Panc1 (cell line): ENCODE measurements around the gene MRPS33. TPM values are rescaled to one million over a fixed set of nuclear protein-coding genes. Genes with fewer than 3 reads are reported as not detected.

Experiments used
- ATAC-seq: fragments of 200-7000 bp; cut with Tn5 transposase; 2 replicates; pipeline ENCODE4 v1.9.1; 2020; ENCODE audit warnings: mild to moderate bottlenecking, moderate library complexity
- BruUV-seq: library from RNA; stranded (reverse); fragments of 400-500 nt; replicated peaks from 2 replicates; lab custom pipeline; 2021; lab: Mats Ljungman, UMichigan
- CTCF ChIA-PET: fragments of 300-600 bp; sonication (Branson Sonifier 250); formaldehyde crosslinking; loops from one replicate; lab custom pipeline; 2022; ENCODE audit warnings: antibody characterized with exemption; lab: Charles Lee
- POLR2A ChIA-PET: fragments of 300-600 bp; sonication (Branson Sonifier 250); formaldehyde crosslinking; loops from one replicate; lab custom pipeline; 2022; ENCODE audit warnings: antibody characterized with exemption; lab: Charles Lee
- DNase-seq: peaks from one replicate; pipeline ENCODE4 v3.0.0-alpha.2; 2010; ENCODE audit warnings: low read depth, low spot score
- H3K27ac ChIP-seq: 2 replicates; pipeline ENCODE4 v1.5.1; 2011; ENCODE audit warnings: mild to moderate bottlenecking, low read length, inconsistent platforms
- H3K27me3 ChIP-seq: fragments of 200-500 bp; sonication (Bioruptor generic); 2 replicates; pipeline ENCODE4 v1.6.0; 2014; ENCODE audit warnings: low read length, inconsistent platforms; ENCODE audit not compliant: control insufficient read depth, insufficient read depth
- H3K36me3 ChIP-seq: fragments of 200-500 bp; sonication (Bioruptor generic); 2 replicates; pipeline ENCODE4 v1.5.1; 2014; ENCODE audit warnings: inconsistent platforms, mild to moderate bottlenecking, low read length, moderate library complexity; ENCODE audit not compliant: control insufficient read depth, insufficient read depth
- H3K4me1 ChIP-seq: 2 replicates; pipeline ENCODE4 v1.5.1; 2011; ENCODE audit warnings: inconsistent platforms, mild to moderate bottlenecking, low read length, moderate library complexity; ENCODE audit not compliant: control insufficient read depth, insufficient read depth
- H3K4me3 ChIP-seq, 2 experiments: 2 replicates each; pipeline ENCODE4 v1.5.1; 2011 to 2012; ENCODE audit warnings: low read depth in 2 of 2, low read length in 2 of 2, mild to moderate bottlenecking in 2 of 2, inconsistent platforms in 1 of 2, moderate library complexity in 1 of 2
- H3K9me3 ChIP-seq: fragments of 200-500 bp; sonication (Bioruptor generic); 2 replicates; pipeline ENCODE4 v1.5.1; 2014; ENCODE audit warnings: low read depth, mild to moderate bottlenecking, inconsistent platforms, low read length, moderate library complexity; ENCODE audit not compliant: control insufficient read depth, insufficient read depth
- CTCF ChIP-seq: fragments of 450-650 bp; IDR thresholded peaks from 2 replicates; pipeline ENCODE4 v1.5.1; 2017; ENCODE audit warnings: mild to moderate bottlenecking
- POLR2AphosphoS5 ChIP-seq: IDR thresholded peaks from 2 replicates; pipeline ENCODE4 v1.6.1; 2012; ENCODE audit warnings: mild to moderate bottlenecking, low read depth, low read length, moderate library complexity
- REST ChIP-seq, 2 experiments: IDR thresholded peaks; 2 replicates each; pipeline ENCODE4 v1.6.1; 2011 to 2012; ENCODE audit warnings: low read depth in 2 of 2, control low read depth in 1 of 2, low read length in 1 of 2, mild to moderate bottlenecking in 1 of 2, moderate library complexity in 1 of 2; ENCODE audit not compliant: insufficient read depth in 1 of 2
- SIN3A ChIP-seq: IDR thresholded peaks from 2 replicates; pipeline ENCODE4 v1.6.1; 2012; ENCODE audit warnings: low read depth, mild to moderate bottlenecking, low read length, moderate library complexity, borderline replicate concordance; ENCODE audit not compliant: insufficient read depth
- TCF7L2 ChIP-seq: IDR thresholded peaks from 2 replicates; pipeline ENCODE4 v1.6.1; 2011; ENCODE audit warnings: mild to moderate bottlenecking, low read depth, low read length, inconsistent platforms
- in situ Hi-C: cut with HindIII; loops from 2 replicates; pipeline ENCODE4 v1.10.0; 2016; ENCODE audit warnings: low sequenced_read_pairs, low pct_unique_long_range_greater_than_20kb
- intact Hi-C: fragments of 100-400 bp; cut with micrococcal nuclease; formaldehyde crosslinking; loops from one replicate; pipeline ENCODE4 v1.10.0; 2022; ENCODE audit not compliant: unreplicated experiment
- total RNA-seq: library from RNA; stranded (reverse); gene quantifications from one replicate; pipeline ENCODE4 v1.2.1, GENCODE V29; 2021; ENCODE audit not compliant: unreplicated experiment

The MRPS33 gene
- total RNA-seq, 1 experiment from 2014 or later, result 68.8 TPM

DNA sequence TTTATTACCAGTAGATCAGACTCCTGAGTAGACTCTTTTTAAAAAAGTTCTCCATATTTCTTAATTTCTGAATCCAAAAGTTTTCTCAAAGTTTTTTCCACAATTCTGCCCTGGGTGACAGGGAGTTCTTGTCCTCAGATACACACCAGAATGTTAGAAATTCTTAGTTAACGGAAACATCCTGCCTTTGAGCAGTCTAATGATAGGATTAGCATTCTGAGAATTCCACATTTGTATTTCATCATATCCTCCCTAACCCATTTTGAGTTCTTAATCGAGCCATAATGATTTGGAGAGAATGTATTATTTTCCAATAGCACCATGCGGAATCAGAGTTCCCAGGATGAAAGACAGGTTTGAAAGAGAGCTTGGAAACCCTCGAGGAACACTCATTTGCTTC is 28.9 kb upstream of the MRPS33 start:
- no peak for DNase-seq
- in situ Hi-C loops (no loop called here), intact Hi-C loops (no loop called here)
- H3K27ac ChIP-seq, result no peak overlapping the region
- no peaks in the 10 kb centered on the region for H3K27me3 ChIP-seq
- no peaks in the 10 kb centered on the region for H3K9me3 ChIP-seq
- ChIA-PET POLR2A (no interaction called here), CTCF (no interaction called here)
- no TSS peak for BruUV-seq
- TF ChIP-seq SIN3A (no peak), REST (IDR thresholded peaks at IDR 0.05; ENCODE audit: insufficient read depth in 1 of 2, low read depth in 2 of 2, low read length in 1 of 2) (no peak), TCF7L2 (no peak), CTCF (no peak), POLR2AphosphoS5 (no peak)
- no peak for ATAC-seq
- no peaks in the 10 kb centered on the region for H3K4me1 ChIP-seq
- no peaks in the 10 kb centered on the region for H3K36me3 ChIP-seq
- H3K4me3 ChIP-seq, result no peak overlapping the region

- ChIA-PET CTCF (no interaction called here), POLR2A (no interaction called here)
- ATAC-seq (no peak), DNase-seq (peak; percentile 28)
- H3K4me1 ChIP-seq, result no peaks in the 10 kb centered on the region
- H3K4me3 ChIP-seq, result no peak overlapping the region
- no peaks in the 10 kb centered on the region for H3K9me3 ChIP-seq
- H3K27ac ChIP-seq, result no peak overlapping the region
- in situ Hi-C loops (no loop called here), intact Hi-C loops (no loop called here)
- no TSS peak for BruUV-seq
- H3K36me3 ChIP-seq, result no peaks in the 10 kb centered on the region
- TF ChIP-seq CTCF, result no peak
- TF ChIP-seq POLR2AphosphoS5, result no peak
- no peak for TF ChIP-seq REST (IDR thresholded peaks at IDR 0.05; ENCODE audit: insufficient read depth in 1 of 2, low read depth in 2 of 2, low read length in 1 of 2)
- TF ChIP-seq TCF7L2, result no peak
- no peak for TF ChIP-seq SIN3A
- no peaks in the 10 kb centered on the region for H3K27me3 ChIP-seq
These were observed 27.8 kb upstream of the MRPS33 start for GRCh38 chr7:141042222-141043193.
